ENCODE measurements around the gene POU4F3. TPM values are rescaled to one million over a fixed set of nuclear protein-coding genes. Genes with fewer than 3 reads are reported as not detected.
A peak's percentile ranks its signal among the peaks of the same experiment; 100 is the strongest.

POU4F3 gene
- total and polyA plus RNA-seq, 12 donors = 0.06 to 0.12 TPM; not detected in 10

DNA sequence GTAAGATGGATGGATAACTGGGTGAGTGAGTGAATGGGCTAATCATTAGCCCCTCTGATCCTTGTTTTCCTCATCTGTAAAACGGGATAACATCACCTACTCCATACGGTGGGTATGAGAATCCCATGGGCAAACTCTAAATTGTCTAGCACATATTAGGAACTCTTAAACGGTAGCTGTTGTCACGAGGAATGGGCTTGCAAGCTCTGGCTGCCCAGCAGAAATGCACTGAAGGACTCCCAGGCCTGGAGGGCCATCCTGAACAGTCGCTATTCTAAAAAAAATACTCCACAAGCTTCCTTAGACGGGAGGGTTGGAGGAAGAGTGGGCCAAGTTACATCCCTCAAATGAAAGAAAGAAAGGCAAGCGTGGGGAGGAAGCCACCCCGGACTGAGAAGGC is 711 bp upstream of the POU4F3 start:
- Histone ChIP-seq H3K4me1 (peaks cover 0 to 15% (median 8%) of the 10 kb centered on the region in 9 donors), H3K27me3 (peaks cover 32 to 98% (median 98%) of the 10 kb centered on the region in 7 donors), H3K27ac (no peak overlapping the region), H3K36me3 (no peaks in the 10 kb centered on the region), H3K4me3 (no peak overlapping the region), H3K9me3 (peaks cover 0 to under 1% (median 0%) of the 10 kb centered on the region in 11 donors)
- DNase-seq (no peak), ATAC-seq (no peak)
- 0 to 1% methylated on average over 8 of the region's 8 CpGs for WGBS, 2 donors
- intact Hi-C loops (cut with DNase I) = no loop called here
- TF ChIP-seq, protein P1, sequence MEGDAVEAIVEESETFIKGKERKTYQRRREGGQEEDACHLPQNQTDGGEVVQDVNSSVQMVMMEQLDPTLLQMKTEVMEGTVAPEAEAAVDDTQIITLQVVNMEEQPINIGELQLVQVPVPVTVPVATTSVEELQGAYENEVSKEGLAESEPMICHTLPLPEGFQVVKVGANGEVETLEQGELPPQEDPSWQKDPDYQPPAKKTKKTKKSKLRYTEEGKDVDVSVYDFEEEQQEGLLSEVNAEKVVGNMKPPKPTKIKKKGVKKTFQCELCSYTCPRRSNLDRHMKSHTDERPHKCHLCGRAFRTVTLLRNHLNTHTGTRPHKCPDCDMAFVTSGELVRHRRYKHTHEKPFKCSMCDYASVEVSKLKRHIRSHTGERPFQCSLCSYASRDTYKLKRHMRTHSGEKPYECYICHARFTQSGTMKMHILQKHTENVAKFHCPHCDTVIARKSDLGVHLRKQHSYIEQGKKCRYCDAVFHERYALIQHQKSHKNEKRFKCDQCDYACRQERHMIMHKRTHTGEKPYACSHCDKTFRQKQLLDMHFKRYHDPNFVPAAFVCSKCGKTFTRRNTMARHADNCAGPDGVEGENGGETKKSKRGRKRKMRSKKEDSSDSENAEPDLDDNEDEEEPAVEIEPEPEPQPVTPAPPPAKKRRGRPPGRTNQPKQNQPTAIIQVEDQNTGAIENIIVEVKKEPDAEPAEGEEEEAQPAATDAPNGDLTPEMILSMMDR (IDR thresholded peaks at IDR 0.05) = no peak

DNA sequence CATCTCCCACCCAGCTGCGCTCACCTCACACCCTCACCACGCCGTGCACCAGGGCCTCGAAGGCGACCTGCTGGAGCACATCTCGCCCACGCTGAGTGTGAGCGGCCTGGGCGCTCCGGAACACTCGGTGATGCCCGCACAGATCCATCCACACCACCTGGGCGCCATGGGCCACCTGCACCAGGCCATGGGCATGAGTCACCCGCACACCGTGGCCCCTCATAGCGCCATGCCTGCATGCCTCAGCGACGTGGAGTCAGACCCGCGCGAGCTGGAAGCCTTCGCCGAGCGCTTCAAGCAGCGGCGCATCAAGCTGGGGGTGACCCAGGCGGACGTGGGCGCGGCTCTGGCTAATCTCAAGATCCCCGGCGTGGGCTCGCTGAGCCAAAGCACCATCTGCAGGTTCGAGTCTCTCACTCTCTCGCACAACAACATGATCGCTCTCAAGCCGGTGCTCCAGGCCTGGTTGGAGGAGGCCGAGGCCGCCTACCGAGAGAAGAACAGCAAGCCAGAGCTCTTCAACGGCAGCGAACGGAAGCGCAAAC is 1.1 kb downstream of the POU4F3 start:
- TF ChIP-seq, protein P1 (IDR thresholded peaks at IDR 0.05) = no peak
- intact Hi-C loops (cut with DNase I) = no loop called here
- no peak for DNase-seq
- no peak overlapping the region for H3K27ac ChIP-seq
- H3K27me3 ChIP-seq = peaks cover 43 to 98% (median 98%) of the 10 kb centered on the region in 7 donors
- H3K4me1 ChIP-seq = peaks cover 0 to 19% (median 12%) of the 10 kb centered on the region in 9 donors
- H3K9me3 ChIP-seq = no peaks in the 10 kb centered on the region
- 4 to 6% methylated on average over 44 of the region's 44 CpGs for WGBS, 2 donors
- no peaks in the 10 kb centered on the region for H3K36me3 ChIP-seq
- peak in 1 of 8 donors; percentile 39 for ATAC-seq
- peak overlapping the region in 1 of 10 donors; percentile 27 for H3K4me3 ChIP-seq

DNA sequence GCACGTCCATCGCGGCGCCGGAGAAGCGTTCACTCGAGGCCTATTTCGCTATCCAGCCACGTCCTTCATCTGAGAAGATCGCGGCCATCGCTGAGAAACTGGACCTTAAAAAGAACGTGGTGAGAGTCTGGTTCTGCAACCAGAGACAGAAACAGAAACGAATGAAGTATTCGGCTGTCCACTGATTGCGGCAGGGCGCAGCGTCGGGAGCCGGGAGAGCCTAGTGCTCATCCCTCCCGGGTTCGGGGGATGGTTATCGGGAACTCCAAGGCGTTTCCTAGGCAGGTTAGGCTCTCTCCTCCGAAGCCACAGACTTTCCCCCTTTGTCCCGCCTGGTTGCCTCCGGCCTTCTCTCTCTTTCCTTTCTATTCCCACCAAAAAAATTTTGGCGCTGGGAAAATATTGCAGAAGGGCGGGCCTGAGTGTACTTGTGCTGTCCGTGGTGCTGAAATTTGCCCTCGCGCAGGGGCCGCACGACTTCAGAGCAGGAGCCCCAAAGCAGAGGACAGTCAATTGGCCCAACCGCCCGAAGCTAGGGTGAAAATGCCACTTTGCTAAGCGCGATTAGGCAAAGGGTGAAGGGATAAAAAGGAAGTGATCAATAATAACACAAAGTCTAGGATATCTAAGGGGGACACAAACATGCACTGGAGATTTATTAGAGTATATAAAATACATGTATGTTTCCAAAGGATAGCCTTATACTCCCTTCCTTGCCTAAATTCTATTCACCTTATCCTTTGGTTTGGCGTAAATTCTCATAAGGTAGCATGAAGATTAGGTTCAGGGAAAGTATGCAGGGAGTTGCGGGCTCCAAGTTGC is 1.8 kb downstream of the POU4F3 start:
- Histone ChIP-seq H3K27me3 (peaks cover 43 to 99% (median 98%) of the 10 kb centered on the region in 7 donors), H3K36me3 (no peaks in the 10 kb centered on the region), H3K27ac (no peak overlapping the region), H3K4me3 (peak overlapping the region in 4 of 10 donors; percentile 17 to 32 (median 26)), H3K9me3 (no peaks in the 10 kb centered on the region), H3K4me1 (peaks cover 0 to 26% (median 19%) of the 10 kb centered on the region in 9 donors)
- 4% methylated on average over 40 of the region's 40 CpGs for WGBS, 2 donors
- TF ChIP-seq, protein P1 (IDR thresholded peaks at IDR 0.05) = no peak
- intact Hi-C loops (cut with DNase I) = no loop called here
- ATAC-seq (peak in 6 of 8 donors; percentile 65 to 78 (median 68)), DNase-seq (peak; percentile 53 to 63)

DNA sequence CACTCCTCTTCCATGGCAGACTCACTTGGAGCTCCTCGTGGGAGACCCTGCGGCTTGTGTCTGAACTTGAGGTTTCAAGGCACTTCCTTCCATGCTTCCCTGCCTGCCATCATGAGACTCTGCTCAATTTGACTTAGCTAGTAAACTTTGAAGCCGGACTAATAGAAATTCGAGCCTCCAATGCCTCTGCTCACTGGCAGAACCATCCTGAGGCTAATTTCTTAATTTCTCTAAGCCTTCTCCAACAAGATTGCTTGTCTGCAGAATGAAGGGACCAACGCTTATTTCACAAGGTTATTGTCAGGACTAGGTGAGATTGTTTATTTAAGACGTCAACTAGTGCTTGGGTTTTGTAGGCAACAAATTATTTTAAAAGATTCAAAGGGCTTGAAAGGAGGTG is 3.2 kb downstream of the POU4F3 start:
- peaks cover 0 to 32% (median 24%) of the 10 kb centered on the region in 9 donors for H3K4me1 ChIP-seq
- WGBS, 2 donors = 5 to 10% methylated on average over 6 of the region's 6 CpGs
- H3K27me3 ChIP-seq = peaks cover 43 to 99% (median 98%) of the 10 kb centered on the region in 7 donors
- TF ChIP-seq, protein P1 (IDR thresholded peaks at IDR 0.05) = no peak
- intact Hi-C loops (cut with DNase I) = no loop called here
- H3K27ac ChIP-seq = no peak overlapping the region
- H3K36me3 ChIP-seq = no peaks in the 10 kb centered on the region
- ATAC-seq = no peak
- no peak for DNase-seq
- H3K9me3 ChIP-seq = no peaks in the 10 kb centered on the region
- no peak overlapping the region for H3K4me3 ChIP-seq

Measured in heart right ventricle (tissue), 16 donors.